SW 1271 (cell line): ENCODE results near the gene TBCCD1.
"Not testable (repeated sequence)": the region's sequence is repeated elsewhere in the genome, so short reads cannot be mapped to it uniquely, and the experiment has no call there.

Experiments used
- DNase-seq, 2 experiments: peaks; one replicate each; lab custom pipeline; 2025; lab: John Stamatoyannopoulos, UW

TBCCD1 gene

DNA sequence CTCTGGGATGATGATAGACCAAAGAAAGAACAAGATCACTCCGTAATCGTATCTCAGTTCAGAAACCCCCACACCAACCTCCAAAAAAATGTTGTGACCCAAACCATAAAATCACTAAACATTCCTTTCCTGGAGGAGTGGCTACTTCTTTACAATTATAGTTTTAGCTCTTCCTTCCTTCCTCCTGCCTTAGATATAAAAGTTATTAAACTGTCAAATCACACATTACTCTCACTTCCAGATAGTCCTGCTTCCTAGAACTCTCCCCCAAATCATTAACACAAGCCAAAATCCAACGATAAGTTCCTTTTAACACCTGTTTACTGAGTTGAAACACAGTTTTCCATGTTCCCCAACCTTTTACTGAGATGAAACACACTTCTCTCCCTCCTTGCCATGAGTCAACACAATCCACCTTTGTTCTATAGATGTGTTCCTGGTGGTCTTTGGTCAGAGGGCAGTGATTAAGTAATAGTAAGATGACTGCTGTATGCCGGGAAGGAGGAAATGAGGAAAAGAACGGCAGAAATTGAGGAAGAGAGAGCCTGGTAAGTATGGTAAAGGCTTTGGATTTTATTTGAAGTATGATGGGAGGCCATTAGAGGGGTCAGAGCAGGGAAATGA, 14.6 kb downstream of the TBCCD1 start:
- DNase-seq: no peak

DNA sequence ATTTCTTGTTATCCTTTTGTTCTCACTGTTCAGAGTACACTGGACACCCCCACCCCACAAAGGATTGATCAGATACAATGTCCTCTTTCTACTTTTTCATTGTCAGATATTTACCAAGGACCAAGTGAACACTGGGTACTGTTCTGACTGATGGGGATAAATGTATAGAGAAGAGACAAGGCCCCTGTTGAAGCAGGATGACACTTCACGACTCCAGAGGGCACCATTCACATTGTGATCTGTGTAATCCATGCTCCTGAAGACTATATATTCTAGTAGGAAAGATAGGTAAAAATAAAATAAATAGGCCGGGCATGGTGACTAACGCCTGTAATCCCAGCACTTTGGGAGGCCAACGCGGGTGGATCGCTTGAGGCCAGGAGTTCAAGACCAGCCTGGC, 15.8 kb downstream of the TBCCD1 start:
- no peak for DNase-seq

DNA sequence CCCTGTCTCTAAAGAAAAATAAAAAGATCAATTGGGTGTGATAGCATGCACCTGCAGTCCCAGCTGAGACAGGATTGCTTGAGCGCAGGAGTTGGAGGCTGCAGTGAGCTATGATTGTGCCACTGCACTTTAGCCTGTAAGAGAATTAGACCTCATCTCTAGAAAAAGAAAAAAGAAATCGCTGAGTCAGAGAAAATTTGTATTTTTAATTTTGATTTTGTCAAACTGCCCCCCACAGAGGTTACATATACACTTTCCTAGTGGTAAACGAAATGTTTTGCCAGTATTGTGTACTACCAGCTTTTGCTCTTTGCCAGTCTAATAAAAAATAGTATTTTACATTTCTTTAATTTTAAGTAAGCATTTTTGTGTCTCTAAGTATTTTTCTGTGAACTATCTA, 17.6 kb downstream of the TBCCD1 start:
- no peak for DNase-seq

DNA sequence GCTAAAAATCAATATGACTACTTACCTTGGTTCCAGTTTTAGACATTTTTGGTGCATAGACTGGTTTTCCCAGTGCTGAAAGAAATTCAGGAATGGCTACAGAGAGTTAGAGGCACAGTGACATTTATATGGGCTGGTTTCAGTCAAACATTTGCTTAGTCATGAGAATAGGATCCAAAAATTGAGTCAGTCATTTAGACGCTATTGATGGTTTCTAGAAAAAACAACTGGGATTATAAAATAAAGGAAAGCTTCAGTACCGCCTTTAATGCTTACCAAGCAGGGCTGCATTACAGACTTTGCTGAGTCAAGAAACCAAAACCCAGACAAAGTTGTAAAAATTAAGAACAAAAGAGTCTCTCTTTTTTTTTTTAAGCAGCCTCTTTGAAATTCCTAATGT, 22.9 kb downstream of the TBCCD1 start, which contains the start of gene CRYGS:
Gene CRYGS (minus strand): TSS at position 100 of the 400 bp plus-strand sequence. CDS start 54 bp downstream, at position 46.
- DNase-seq: no peak

DNA sequence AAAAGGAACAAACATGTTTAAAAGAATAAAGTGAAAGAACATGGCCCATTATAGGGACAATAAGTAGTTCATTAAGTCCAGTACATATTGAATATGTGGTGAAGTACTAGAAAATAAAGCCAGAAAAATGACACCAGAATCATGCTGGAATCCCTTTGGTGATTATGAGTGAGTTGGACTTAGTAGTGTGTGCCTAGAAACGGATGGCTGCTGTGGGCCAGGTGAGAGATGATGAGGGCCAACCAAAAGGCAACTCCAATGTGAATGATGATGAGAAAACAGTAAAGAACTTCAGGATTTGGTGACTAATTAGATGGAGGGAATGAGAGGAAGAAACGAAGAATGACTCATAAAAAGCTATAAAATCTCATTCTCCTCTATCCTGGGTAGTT, 26.3 kb downstream of the TBCCD1 start:
- no peak for DNase-seq

DNA sequence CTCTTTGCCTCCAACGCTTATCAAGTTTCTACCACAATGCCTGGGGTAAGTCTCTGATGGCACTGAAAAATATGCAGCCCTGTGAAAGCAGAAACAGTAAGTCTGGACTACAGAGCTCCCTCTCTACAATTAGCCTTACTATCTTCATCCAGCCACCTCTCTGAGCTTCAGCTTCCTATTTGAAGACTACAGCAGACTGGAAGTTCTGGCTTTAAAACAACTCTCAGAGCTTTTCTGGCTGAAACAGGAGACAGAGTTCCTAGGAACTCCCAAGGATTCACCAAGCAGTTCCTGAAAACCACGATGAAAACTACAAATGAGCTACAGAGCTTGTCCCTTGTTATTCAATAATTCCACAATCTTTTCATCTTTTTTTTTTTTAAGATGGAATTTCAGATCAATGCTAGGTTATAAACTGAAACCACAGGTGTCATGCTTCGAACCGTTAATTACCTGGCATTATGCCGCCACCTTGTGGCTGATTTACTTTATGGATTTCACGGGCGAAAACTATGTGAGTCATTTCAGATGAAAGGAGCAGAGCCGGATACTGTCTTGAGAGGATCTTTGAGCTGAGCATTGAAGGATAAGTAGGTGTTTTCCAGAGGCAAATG, 26.8 kb downstream of the TBCCD1 start:
- peak; percentile 27 to 68 for DNase-seq

DNA sequence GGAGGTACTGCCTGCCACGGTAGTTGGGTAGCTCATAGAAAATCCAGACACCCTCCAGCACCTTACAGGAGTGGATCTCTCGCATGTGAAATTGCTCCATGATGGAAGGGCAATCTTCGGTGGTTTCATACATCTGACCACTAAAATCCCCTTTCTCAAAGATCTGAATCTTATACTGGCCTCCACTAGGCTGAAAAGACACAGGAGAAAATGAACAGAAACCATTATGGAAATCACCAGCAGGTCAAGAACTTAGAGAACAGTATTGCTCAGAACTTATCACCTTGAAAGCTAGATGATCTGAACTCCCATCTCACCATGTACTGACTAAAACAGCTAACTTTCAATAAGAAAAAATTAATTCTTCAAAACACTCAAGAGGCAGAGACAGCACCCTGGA, 28.4 kb downstream of the TBCCD1 start:
- DNase-seq: no peak

DNA sequence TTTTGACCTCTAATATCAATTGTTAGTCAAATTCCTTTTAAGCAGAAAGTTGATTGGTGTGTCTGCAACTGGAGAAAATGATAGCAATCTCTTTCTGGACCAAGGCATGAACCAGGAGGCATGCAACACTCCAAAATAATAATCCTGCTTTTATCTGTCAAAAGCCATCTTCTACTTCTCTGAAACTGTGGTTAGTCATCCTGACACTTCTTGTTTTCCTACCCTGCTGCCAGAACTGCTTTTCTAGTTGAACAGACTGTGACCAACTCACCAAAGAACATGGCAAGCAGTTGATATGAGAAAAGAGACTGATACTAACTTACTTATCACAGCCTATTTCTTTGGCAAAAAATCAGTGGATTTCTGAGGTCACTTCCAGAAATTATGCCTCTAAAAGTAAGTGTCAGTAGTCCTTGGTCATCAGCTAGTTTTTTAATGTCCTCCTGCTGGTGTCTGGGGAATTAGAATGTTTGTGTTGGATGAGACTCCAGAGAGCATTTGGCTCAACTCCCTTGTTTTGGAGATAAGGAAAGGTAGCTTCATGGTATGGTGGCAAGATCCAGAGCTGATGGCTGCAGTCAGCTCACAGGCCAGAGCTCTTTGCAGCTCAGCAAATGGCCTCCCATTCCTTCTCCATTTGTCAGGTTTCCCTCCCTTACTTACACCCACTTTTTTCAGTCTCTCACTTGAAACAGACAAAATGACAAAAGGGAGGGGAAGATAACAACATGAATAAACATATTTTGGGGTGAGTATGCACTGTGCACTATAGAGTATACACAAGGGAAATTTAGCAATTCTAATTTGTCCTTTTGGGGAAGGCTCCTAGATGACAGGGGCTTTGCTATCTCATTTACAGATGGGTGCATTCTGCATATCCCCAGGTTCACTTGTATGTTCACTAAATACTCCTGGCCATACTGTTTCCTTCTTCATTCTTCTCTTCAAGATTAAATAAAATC, 30.0 kb downstream of the TBCCD1 start:
- no peak for DNase-seq

DNA sequence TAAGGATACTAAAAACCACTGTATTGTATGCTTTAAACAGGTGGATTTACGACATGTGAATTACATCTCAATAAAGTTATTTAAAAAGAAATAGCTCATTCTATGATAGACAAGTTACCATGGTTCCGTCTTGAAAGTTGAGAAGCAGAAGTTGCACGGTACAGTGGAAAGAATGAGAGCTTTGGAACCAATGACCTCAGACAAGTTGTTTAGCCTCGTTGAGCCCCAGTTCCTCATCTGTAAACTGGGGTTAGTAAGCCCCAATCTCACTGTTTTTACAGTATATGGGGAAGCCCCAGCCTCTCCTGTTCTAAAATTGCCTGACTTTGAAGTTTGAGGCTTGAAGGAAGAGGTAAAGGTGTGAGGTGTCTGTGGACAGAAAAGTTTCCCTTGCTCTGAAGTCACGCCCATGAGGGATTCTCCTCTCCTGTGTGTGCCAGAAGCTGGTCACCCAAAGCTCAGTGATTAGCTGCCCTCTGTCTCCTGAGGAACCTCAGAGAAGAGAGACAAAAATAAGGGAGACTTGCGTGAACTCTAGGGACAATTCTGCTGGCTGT, 32.9 kb downstream of the TBCCD1 start:
- DNase-seq: no peak

DNA sequence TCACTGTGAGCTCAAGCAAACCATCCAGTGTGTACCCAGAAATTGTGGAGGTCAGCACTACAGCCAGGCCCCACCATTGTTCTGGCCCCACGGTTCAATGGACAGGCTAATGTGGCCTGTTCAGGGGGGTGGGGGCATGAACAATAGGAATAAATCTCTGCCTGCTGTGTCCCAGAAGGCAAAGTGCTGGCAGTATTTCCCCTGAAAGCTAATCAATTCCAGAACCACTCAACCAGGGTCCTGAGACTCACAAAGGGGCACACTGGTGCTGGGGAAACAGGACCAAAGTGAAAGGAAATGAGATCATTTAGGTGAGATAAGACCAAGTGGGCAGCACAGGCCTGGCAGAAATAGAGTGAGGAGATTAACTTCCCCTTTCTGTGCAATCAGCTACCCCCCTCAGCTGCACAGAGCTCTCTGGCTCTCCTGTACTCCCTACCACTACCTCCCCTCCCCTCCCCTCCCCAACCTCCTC, 34.5 kb downstream of the TBCCD1 start:
- no peak for DNase-seq

DNA sequence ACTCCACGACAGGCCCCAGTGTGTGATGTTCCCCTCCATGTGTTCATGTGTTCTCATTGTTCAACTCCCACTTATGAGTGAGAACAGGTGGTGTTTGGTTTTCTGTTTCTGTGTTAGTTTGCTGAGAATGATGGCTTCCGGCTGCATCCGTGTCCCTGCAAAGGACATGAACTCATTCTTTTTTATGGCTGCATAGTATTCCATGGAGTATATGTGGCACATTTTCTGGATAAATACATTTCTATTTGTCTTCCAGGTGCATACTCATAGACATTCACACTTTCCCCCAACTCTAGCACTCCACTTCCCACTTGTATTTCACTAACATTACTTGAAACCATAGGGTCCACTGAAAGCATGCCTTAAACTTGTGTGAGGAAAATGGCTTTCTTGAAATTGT, 35.4 kb downstream of the TBCCD1 start:
- not testable (repeated sequence) for DNase-seq

DNA sequence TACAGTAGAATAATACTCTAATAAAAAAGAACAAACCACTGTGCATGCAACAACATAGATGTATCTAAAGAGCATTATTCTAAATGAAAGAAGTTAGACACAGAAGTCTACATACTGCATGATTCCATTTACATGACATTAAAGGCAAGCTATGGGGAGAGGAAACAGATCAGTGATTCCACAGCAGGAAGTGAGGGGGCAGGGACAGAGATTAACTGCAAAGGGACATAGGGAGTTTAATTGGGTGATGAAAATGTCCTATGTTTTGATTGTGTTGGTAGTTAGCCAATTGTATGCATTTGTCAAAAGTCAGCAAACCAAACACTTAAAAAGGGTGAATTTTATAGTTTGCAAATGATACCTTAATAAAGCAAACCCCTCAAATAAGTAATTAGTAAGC, 36.7 kb downstream of the TBCCD1 start:
- DNase-seq: no peak

DNA sequence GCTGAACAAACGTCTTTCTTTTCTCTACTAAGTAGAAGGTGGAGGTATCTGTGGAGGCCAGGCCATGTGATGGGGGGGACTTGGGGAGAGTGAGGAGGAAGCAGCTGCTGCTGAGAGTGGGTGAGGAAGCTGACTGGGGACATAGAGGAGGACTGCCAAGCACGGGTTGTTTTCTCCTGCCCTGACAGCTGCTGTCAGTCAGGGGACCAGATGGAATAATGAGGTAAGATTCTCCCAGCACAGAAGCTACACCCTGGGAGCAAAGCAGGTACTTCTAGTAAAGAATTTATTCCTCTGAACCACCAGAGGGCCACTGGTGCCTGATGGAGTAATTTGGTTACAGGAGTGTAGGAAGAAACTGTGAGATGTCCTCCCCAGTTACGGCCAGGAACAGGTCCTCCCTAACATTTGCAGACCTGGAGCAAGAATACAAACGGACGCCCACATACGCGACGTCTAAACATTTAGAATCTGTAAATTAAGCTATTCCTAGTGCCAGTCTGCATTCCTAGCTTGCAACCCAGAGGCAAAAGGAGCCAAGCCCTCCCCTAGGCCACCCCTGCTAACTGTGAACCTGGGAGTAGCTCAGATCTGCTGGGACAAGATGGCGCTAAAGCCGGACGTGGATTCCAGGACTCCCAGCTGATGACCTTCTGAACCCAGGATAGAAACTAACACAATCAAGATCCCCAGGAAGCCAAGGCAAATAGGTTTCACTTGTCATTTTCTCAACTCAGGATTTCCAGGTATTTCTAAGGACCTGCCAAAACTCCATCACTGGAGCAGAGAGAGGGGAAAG, 37.7 kb downstream of the TBCCD1 start:
- no peak for DNase-seq

DNA sequence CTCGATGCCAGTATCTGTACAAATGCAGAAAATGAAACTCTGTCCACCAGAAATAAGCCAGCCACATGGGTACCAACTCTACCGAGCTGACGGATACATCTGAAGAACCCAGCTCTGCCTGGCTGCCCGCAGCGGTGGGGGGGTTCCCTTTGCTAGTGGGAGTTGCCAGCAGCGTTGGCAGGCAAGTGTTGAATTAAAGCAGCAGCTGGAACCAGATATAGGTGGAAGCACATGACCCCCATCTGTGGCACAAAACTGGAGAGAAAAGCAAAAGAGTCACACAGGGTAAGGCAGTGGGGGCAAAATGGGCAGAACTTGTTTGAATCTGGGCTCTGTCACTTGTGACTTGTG, 40.9 kb downstream of the TBCCD1 start:
- no peak for DNase-seq

DNA sequence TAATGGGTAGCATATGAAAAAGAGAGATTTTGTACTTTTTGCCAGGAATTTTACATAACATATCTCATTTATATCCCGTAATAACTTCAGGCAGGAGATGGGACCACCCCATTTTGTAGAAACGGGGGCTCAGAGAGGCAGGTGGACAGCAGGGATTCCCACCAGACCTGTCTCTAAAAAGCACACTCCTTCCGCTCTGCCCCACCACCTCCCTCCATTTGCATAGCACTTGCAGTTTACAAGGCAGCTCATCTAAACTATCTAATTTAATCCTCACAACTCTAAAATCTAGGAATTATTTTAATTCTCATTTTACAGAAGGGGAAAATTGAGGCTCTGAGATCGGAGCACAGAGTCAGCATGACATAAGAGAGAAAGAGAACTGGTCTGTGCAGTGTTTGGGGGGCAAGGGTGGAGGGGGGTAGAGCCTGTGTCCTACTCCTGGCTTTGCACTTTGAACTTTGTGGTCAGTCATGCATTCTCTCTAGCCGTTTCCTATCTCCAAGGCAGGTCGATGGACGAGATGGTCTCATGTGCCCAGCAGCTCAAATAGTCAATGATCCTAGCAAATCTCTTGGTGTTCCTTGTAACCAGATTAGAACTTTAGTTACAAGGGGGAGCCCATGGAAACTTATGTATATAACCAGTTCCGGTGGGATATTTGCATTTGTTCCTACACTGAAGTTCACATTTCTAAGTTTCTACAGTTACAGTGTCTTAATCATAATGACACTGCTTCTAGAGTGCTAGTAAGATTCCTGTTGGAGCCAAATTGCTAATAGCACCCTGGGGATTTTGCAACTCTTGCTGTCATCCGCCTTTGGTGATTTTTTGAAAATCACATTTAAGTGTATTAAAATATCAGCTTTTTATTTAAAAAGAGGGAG, 41.5 kb downstream of the TBCCD1 start:
- no peak for DNase-seq

DNA sequence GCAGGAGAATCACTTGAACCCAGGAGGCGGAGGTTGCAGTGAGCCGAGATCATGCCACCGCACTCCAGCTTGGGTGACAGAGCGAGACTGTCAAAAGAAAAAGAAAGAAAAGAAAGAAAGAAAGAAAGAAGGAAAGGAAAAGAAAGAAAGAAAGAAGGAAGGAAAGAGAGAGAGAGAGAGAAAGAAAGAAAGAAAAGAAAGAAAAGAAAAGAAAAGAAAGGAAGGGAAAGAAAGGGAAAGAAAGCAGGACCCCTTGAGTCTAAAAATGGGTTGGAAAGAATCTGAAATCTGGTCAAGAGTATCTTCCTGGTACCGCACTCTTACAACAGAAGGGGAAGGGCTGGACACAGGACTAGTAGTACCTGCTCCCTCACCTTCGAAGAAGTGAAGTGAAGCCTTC, 42.5 kb downstream of the TBCCD1 start:
- no peak for DNase-seq

DNA sequence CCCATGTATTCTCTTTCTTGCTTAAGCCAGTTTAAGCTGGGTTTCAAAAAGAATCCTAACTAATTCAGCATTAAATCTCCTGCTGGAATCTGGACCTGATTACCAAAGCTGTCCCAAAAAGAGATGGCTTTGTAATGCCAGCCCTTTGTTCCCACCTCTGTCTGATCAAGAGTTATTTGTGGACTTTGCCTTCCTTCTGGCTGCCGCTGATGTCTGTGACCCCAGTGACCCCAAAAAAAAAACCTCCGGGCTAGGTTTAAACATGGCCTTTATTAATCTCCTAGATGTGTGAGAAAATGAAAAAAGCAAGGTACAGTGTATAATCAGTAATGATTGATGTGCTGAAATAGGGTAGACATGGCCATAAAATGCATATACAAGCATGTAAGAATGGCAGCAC, 43.7 kb downstream of the TBCCD1 start:
- DNase-seq: no peak

DNA sequence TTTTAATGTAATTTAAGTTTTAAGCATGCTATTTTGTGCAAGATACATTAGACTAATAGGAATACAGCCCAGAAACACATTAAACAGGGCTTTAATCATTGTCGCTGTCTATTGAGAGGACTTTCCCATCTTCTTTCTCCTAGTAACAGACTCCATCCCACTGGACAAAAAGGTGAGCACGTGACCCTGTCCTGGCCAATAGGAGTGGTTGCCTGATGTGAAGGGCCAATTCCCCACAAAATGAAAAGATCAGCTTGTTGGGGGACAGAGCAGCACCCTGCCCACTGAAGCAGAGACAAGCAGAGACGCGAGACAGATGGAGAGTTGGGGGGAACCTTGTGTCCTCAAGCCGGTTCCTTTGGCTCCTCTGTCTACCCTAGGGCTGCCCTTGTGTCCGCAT, 44.1 kb downstream of the TBCCD1 start:
- DNase-seq: no peak

DNA sequence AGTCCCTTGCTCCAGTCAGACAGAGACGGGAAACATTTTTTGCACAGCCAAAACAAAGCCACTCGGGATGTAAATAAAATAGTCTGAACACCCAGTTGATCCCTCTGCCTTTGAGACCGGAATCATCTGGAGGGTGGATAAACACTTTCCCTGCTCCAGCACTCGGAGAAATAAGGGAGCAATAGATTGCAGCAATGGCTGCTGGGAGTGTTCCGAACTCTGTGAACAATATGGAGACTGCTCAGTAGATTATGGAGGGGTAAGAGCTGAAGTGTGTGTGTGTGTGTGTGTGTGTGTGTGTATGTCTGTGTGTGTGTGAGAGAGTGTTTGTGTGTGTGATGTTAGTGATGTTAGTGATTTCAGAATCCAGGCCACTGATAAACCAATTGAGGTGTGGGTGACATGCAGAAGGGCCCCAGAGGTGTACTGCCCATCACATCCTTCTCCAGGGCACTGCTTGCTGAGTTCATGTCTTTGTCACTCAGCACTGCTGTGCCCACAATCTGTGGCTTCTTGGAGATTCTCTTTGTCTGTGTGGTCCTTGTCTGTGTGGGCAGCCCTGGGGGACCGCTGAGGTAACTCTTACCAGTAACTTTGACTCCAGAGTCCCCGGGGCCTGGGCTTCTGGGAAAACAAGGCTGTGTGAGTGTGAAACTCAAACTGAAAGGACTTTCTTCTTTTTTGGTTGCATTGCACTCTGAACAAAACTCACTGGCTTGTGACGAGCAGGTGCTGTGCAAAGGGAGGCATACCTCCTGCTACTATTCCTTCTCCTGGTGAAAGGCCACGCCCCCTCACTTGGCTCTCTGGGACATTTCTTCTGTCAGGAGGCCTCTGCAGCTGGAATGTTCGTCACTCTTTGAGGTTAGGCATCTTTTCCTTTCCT, 45.9 kb downstream of the TBCCD1 start:
- DNase-seq: no peak

DNA sequence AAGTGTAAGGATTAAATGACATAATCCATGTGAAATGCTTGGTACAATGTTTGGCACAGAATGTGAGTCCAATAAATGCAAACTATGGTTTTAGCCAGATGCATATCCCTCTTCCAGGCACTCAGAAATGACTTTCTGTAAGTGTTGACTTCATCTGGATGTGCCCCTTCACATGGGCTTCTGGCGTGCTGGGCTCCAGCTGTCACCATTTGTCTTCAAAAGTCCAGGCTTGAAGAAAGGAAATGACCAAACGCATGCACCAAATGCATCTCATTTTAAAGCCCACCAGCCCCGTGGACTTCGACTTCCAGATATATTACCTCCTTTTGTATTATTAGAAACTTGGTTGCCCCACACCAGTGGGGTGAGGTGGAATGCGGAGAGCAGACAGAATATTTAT, 46.7 kb downstream of the TBCCD1 start:
- no peak for DNase-seq
